Subcutaneous adipose tissue (tissue), 4 donors: ENCODE measurements around the gene STING1. TPM values are rescaled to one million over a fixed set of nuclear protein-coding genes. Genes with fewer than 3 reads are reported as not detected.

Experiments
- CTCF ChIP-seq: fragments of 450-650 bp; IDR thresholded peaks from one replicate; pipeline ENCODE4 v1.5.1; 2016; ENCODE audit warnings: low read depth, mild to moderate bottlenecking, control low read depth, antibody characterized with exemption, moderate library complexity
- total RNA-seq, 4 donors: library from RNA; depleted of rRNA; stranded (reverse); fragments of >200 nt; gene quantifications; one replicate each; pipeline ENCODE4 v1.1.0, GENCODE V29; 2016

The STING1 gene
- total RNA-seq, 4 donors from 2014 or later, result 17.6 to 42.8 (median 31.8) TPM

- TF ChIP-seq CTCF, result no peak
Observed at GRCh38 chr5:139443831-139444453, 38.6 kb downstream of the STING1 start.

GRCh38 chr5:139439013-139439903 is 43.3 kb downstream of the STING1 start, which contains the start of gene DNAJC18:
Gene DNAJC18 (minus strand): TSS chr5:139439525. CDS start chr5:139439445, 80 bp downstream.
- TF ChIP-seq CTCF, result no peak

GRCh38 chr5:139438707-139439012 is 43.9 kb downstream of the STING1 start:
- TF ChIP-seq CTCF, result no peak

GRCh38 chr5:139435676-139436075 is 46.9 kb downstream of the STING1 start:
- TF ChIP-seq CTCF, result no peak

- TF ChIP-seq CTCF, result no peak
Observed at GRCh38 chr5:139431706-139432105, 50.9 kb downstream of the STING1 start.

- TF ChIP-seq CTCF, result no peak
Observed at GRCh38 chr5:139430015-139430414, 52.5 kb downstream of the STING1 start.

GRCh38 chr5:139426203-139426885 is 56.2 kb downstream of the STING1 start:
- no peak for TF ChIP-seq CTCF
